HG03432 (cell line): ENCODE data around the gene CACNG3.
"Not testable (repeated sequence)": the region's sequence is repeated elsewhere in the genome, so short reads cannot be mapped to it uniquely, and the experiment has no call there.

Experiments used
- ATAC-seq: cut with Tn5 transposase; IDR thresholded peaks from one replicate; pipeline ENCODE4 v1.9.1; 2021; ENCODE audit warnings: mild to moderate bottlenecking, moderate library complexity; ENCODE audit not compliant: unreplicated experiment

The CACNG3 gene

DNA sequence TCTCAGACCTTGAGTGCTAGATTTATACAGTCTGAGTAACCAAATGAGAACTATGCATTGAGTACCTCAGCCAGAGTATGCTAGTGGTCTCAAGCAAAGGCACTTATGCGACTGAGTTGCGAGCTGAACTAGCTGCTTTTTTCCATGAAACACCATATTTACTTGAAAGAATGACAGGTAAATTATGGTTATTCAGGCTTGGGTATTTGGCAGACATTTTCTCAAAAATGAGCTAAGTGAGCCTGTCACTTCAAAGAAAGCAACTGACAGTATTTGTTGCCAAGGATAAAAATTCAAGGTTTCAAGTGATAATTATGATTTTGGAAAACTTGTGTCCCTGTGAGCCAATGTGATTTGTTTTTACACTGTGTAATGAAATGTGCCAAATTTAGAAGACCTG is 19.3 kb downstream of the CACNG3 start:
- no peak for ATAC-seq

GRCh38 chr16:24279982-24280515 is 23.9 kb downstream of the CACNG3 start:
- ATAC-seq = no peak

DNA sequence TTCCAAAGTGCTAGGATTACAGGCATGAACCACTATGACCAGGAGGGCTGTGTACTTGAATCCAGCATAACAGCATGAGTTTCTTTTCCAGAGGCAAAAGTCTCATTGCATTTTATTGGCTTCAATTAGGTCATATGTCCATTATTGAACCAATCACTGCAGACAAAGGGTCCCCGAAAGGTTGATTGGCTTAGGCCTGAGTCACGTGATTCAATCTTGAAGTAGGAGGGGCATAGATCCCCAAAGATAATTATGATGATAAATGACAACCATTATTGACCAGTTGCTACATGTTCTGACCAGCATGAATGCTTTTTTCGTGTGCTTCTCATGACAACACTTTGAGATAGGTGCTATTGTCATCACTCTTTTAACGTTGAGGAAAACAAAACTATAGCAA is 25.3 kb downstream of the CACNG3 start:
- no peak for ATAC-seq

DNA sequence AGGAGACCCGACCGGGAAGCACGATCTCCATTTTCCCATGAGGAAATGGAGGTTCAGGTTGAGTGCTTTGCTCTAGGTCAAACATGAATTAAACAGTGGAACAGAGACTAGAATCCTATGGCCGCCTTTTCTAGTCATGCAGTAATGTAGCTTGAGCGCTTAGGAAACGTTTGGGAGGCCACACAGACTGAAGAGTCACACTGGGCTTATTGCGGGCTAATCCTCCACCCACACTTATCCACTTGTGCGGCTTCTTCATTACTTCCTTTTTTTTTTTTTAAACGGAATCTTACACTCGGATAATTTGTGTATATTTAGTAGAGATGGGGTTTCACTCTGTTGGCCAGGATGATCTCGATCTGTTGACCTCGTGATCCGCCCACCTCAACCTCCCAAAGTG is 26.0 kb downstream of the CACNG3 start:
- no peak for ATAC-seq

- ATAC-seq = no peak
Measured at GRCh38 chr16:24286741-24287405, 30.7 kb downstream of the CACNG3 start.

DNA sequence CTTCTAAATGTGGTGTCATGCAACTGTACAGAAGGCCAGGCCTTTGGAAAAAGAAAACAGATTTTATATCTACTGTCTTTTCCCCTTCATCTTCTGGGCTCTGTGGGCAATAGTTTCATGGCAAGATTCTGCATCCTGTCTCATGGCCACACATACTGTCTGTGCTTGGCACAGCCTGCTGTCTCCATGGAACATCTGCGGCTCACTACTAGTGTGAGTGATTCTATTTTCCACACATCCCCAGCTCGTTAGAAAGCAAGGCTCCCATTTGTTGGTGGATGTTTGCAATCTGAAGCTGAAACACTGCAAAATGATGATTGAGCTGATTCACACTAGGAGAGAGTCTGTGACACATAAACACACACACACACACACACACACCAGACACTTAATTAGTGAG is 32.4 kb downstream of the CACNG3 start:
- no peak for ATAC-seq

GRCh38 chr16:24289166-24289700 is 33.1 kb downstream of the CACNG3 start:
- ATAC-seq = no peak

GRCh38 chr16:24291932-24292331 is 35.8 kb downstream of the CACNG3 start:
- no peak for ATAC-seq

DNA sequence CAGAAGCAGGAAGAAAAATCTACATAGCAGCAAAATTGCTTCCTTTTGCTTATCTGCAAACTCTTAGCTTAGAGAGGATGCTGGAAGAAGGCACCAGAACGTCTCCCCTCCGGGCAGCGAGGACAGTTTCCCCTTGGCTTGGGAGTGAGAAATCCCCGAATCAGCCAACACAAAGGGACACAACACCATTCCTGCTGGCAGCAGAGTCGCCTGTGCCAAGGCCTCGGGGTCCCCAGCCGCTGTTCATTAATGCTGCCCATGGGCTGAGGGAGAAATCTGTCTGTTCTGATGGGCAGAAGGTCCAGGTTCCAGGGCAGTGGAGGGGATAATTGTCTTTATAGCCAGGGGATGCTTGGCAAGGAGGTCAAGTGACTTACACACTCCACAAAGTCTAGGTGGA is 38.0 kb downstream of the CACNG3 start:
- ATAC-seq = no peak

- ATAC-seq = no peak
Measured at GRCh38 chr16:24297375-24297774, 41.2 kb downstream of the CACNG3 start.

DNA sequence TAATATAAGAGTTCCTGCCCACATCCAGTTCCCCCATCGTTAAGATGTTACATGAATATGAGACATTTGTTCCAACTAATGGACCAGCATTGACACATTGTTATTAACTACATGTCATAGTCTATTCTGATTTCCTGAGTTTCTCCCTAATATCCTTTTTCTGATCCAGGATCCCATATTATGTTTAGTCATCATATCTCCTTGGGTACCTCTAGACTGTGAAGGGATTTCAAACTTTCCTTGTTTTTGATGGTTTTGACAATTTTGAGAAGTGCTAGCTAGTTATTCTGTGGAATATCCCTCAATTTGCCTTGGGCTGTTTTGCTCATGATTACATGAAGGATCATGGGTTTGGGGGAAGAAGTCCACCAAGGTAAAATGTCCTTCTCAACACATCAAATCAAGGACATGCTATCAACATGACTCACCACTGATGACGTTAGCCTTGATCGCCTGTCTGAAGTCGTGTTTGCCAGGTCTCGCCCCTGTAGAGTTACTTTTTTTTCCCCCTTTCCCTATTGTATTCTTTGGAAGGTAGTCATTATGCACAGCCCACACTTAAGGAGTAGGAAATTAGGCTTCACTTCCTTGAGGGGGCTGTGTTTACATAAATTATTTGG is 42.5 kb downstream of the CACNG3 start:
- ATAC-seq = no peak

- not testable (repeated sequence) for ATAC-seq
Measured at GRCh38 chr16:24300750-24301149, 44.6 kb downstream of the CACNG3 start.

- no peak for ATAC-seq
Measured at GRCh38 chr16:24302636-24303035, 46.5 kb downstream of the CACNG3 start.

DNA sequence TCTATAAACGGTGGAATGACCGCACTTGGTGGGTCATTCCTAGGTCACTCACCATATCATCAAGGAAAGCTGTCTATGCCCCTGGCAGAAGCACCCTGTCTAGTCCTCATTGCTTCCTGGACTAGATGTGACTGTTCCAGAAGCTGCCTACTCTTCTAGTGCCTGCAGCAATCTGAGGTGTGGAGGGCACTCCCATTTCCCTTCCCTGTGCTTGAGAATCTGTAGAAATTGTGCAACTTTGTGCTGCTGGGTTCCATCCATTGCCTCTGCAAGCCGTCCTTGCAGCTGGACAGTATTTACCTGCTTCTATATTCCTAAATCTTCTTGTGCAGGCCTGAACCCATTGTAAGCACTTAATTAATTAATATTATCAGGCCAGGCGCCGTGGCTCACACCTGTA is 52.1 kb downstream of the CACNG3 start:
- ATAC-seq = no peak

GRCh38 chr16:24309258-24310142 is 53.4 kb downstream of the CACNG3 start:
- ATAC-seq = no peak

DNA sequence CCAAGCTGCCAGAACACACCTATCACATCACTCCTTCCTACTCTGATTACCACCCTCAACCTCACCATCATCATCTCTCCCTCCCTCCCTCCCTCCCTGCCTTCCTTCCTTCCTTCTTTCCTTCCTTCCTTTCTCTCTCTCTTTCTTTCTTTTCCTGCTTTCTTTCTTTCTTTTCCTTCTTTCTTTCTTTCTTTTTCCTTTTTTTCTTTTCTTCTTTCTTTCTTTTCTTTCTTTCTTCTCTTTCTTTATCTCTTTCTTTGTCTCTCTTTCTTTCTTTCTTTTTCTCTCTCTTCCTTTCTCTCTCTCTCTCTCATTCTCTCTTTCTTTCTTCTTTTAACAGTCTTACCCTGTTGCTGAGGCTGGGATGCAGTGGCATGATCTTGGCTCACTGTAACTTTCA is 59.2 kb downstream of the CACNG3 start:
- ATAC-seq = no peak

DNA sequence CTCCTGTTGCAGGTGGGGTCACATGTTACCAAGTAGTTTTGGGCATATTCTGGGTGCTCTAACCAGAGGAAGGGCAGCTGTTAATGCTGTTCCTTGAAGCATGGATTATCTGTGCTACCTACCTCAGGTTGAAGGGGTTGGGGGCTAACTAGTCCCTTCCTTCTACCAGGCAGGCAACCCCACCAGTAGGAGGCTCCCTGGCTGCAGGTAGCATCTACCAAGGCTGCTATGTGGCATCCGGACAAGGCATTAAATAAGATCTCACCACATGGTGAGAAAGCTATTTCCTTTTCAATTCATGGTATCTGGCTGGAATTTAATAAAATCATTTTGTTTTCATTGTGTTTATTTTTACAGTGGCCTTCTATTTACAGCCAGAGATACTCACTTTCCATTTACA is 62.5 kb downstream of the CACNG3 start:
- ATAC-seq = no peak

- no peak for ATAC-seq
Measured at GRCh38 chr16:24319126-24319814, 63.1 kb downstream of the CACNG3 start.

- no peak for ATAC-seq
Measured at GRCh38 chr16:24322106-24322505, 66.0 kb downstream of the CACNG3 start.

DNA sequence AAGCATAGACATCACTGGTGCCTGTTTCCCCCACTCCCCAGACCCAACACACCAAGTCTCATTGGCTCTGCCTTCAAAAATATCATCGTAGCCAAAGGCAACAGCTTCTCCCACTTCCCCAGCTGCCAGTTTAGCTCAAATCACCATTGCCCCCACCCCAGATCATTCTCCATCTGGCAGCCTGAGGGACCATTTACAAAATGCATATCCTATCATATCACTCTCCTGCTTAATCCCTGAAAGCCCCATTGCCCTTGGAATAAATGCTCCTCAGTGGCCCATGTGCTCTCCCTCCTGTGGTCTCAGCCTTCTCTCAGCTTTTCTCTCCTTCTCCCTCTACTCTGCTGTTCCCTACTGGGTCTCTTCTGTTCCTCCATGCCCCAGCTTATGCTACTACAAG is 68.3 kb downstream of the CACNG3 start:
- ATAC-seq = no peak
